B cell (primary cell): Measurements from ENCODE around the gene KIR2DL4.
"Not testable (repeated sequence)": the region's sequence is repeated elsewhere in the genome, so short reads cannot be mapped to it uniquely, and the experiment has no call there.

Source experiments
- CTCF ChIP-seq: fragments of 200-600 bp; IDR thresholded peaks from one replicate; pipeline ENCODE4 v1.8.0; 2022; ENCODE audit warnings: antibody characterized with exemption, mild to moderate bottlenecking
- EZH2 ChIP-seq: IDR thresholded peaks from 2 replicates; pipeline ENCODE4 v1.6.1; 2012; ENCODE audit warnings: borderline replicate concordance, low read depth, mild to moderate bottlenecking, moderate library complexity, low read length; ENCODE audit not compliant: insufficient read depth, poor library complexity, severe bottlenecking

- not testable (repeated sequence) for TF ChIP-seq CTCF, EZH2
These were observed 39.2 kb upstream of the KIR2DL4 start for GRCh38 chr19:54764219-54764618.
